ENCODE data around the gene CAMTA1. TPM values are rescaled to one million over a fixed set of nuclear protein-coding genes. Genes with fewer than 3 reads are reported as not detected.

Gene CAMTA1
- total RNA-seq, 1 donor from 2014 or later, result 47.9 TPM

DNA sequence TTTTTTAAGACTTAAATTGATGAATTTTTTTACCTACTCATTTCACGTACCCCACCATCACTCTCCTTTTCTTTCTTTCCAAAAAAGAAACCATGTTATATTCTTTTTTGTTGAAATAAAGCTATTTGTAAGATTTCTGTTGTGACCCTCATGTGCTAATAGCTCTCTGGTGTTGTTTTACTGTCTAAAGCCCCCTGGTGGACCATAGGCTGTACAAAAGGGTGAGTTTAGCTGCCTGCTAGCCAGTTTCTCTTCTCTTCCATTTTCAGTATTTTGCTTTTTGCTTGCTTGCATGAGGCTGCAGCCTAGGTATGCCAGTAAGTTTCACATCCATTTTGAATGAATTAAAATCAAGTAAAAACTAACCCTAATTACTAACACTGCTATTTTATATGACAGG, 970.2 kb downstream of the CAMTA1 start:
- no peak overlapping the region for H3K27ac ChIP-seq
- no peak for ATAC-seq
- intact Hi-C loops (cut with DNase I), result no loop called here

DNA sequence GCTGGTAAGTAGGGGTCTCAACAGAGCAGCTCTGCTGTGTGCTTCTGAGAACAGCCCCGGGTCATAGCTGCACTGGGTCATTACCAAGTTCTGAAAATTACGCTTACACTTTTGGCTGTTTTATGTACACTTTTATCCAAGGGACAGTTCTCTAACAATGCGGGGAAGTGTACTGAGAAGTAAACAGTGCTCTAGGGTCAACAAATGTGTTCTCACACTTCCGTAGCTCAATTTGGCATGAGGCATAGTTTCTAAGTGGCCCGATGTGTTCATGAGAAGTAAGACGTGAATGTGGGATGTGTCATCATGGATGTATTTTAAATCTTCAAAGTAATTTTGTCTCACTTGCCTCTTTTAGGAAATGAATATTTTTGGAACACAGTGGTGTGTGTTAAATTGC, 975.0 kb downstream of the CAMTA1 start:
- Histone ChIP-seq H3K27ac (peak overlapping the region; percentile 53), H3K27me3 (ENCODE audit: low read depth) (no peaks in the 10 kb centered on the region), H3K4me1 (no peaks in the 10 kb centered on the region), H3K36me3 (no peaks in the 10 kb centered on the region), H3K9me3 (no peaks in the 10 kb centered on the region), H3K4me3 (no peak overlapping the region)
- ATAC-seq (no peak), DNase-seq (no peak)
- TF ChIP-seq CTCF (IDR thresholded peaks at IDR 0.05), result no peak
- intact Hi-C loops (cut with DNase I), result no loop called here

More for the DNA sequence above, 970.2 kb downstream of the CAMTA1 start:
- DNase-seq, result no peak
- no peaks in the 10 kb centered on the region for H3K36me3 ChIP-seq
- H3K27me3 ChIP-seq (ENCODE audit: low read depth), result no peaks in the 10 kb centered on the region
- no peak overlapping the region for H3K4me3 ChIP-seq
- peaks cover 18% of the 10 kb centered on the region for H3K4me1 ChIP-seq
- no peak for TF ChIP-seq CTCF (IDR thresholded peaks at IDR 0.05)
- no peaks in the 10 kb centered on the region for H3K9me3 ChIP-seq

DNA sequence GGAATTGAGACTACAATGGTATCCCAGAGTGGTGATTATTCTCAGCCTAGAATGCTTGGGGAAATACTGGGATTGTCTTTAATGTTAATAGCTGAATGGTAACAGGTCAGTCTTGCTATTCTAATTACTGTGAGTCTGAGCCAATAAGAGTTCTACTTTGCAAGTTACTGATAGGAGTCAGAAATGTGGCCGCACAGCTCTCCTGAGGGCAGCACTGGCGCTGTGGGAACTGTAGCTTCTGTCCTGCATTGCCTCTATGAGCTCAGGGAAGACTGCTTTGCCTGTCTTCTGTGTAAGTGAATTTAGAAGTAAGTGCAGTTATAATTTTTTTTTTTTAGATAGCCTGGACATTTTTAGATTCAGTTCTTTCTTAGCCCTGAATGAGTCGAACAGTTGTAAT, 975.8 kb downstream of the CAMTA1 start:
- no peaks in the 10 kb centered on the region for H3K36me3 ChIP-seq
- H3K4me3 ChIP-seq, result no peak overlapping the region
- ATAC-seq (no peak), DNase-seq (no peak)
- no peak for TF ChIP-seq CTCF (IDR thresholded peaks at IDR 0.05)
- intact Hi-C loops (cut with DNase I), result no loop called here
- H3K27ac ChIP-seq, result peak overlapping the region; percentile 53
- H3K27me3 ChIP-seq (ENCODE audit: low read depth), result no peaks in the 10 kb centered on the region
- H3K4me1 ChIP-seq, result no peaks in the 10 kb centered on the region
- no peaks in the 10 kb centered on the region for H3K9me3 ChIP-seq

- TF ChIP-seq CTCF (IDR thresholded peaks at IDR 0.05), result no peak
- intact Hi-C loops (cut with DNase I), result no loop called here
- Histone ChIP-seq H3K36me3 (no peaks in the 10 kb centered on the region), H3K27me3 (ENCODE audit: low read depth) (no peaks in the 10 kb centered on the region), H3K4me3 (no peak overlapping the region), H3K4me1 (peaks cover 9% of the 10 kb centered on the region), H3K27ac (no peak overlapping the region), H3K9me3 (no peaks in the 10 kb centered on the region)
- ATAC-seq, result no peak
- DNase-seq, result no peak
Observed at GRCh38 chr1:7767176-7767575, 981.9 kb downstream of the CAMTA1 start.

- Histone ChIP-seq H3K27ac (no peak overlapping the region), H3K4me3 (no peak overlapping the region), H3K4me1 (peaks cover 23% of the 10 kb centered on the region), H3K27me3 (ENCODE audit: low read depth) (no peaks in the 10 kb centered on the region), H3K36me3 (peaks cover 7% of the 10 kb centered on the region), H3K9me3 (no peaks in the 10 kb centered on the region)
- intact Hi-C loops (cut with DNase I), result no loop called here
- DNase-seq (no peak), ATAC-seq (no peak)
- no peak for TF ChIP-seq CTCF (IDR thresholded peaks at IDR 0.05)
Observed at GRCh38 chr1:7768583-7768982, 983.3 kb downstream of the CAMTA1 start.

Measured in lower lobe of right lung (tissue), 2 donors.